Naive thymus-derived CD8-positive, alpha-beta T cell (primary cell): ENCODE measurements around the gene TACSTD2. TPM values are rescaled to one million over a fixed set of nuclear protein-coding genes. Genes with fewer than 3 reads are reported as not detected.
"Not testable (repeated sequence)": the region's sequence is repeated elsewhere in the genome, so short reads cannot be mapped to it uniquely, and the experiment has no call there.

ENCODE experiments used
- ATAC-seq, 2 donors: fragments of 150-1000 bp; cut with Tn5 transposase in 1 of 2; sonication (Bioruptor Pico), chemical (Tn5 transposase) in 1 of 2; 1 replicate in 1 of 2; 2 replicates in 1 of 2; pipeline ENCODE4 v1.10.0; 2021; ENCODE audit warnings: mild to moderate bottlenecking in 2 of 2, moderate library complexity in 2 of 2
- POLR2A ChIA-PET: fragments of 350-600 bp; sonication (Branson Sonifier 250); formaldehyde crosslinking; loops from one replicate; lab custom pipeline; 2021; ENCODE audit warnings: antibody characterized with exemption; lab: Charles Lee
- DNase-seq, 10 donors: peaks; one replicate each; pipeline versions ENCODE4 v3.0.0 to v3.0.0-alpha.2; 2020 to 2022
- H3K27ac Mint-ChIP-seq, 10 donors: one replicate each; pipeline ENCODE4 v1.8.0; 2020 to 2022; ENCODE audit warnings: mild to moderate bottlenecking in 10 of 10, mixed read lengths in 10 of 10, moderate library complexity in 4 of 10, inconsistent platforms in 1 of 10
- H3K27me3 Mint-ChIP-seq, 5 donors: one replicate each; pipeline ENCODE4 v1.8.0; 2021 to 2022; ENCODE audit warnings: mixed read lengths in 5 of 5
- H3K36me3 Mint-ChIP-seq, 3 donors: one replicate each; pipeline ENCODE4 v1.8.0; 2020 to 2022; ENCODE audit warnings: mixed read lengths in 3 of 3, mild to moderate bottlenecking in 2 of 3, inconsistent platforms in 1 of 3
- H3K4me1 Mint-ChIP-seq, 4 donors: one replicate each; pipeline ENCODE4 v1.8.0; 2021 to 2022; ENCODE audit warnings: mixed read lengths in 4 of 4
- H3K4me3 Mint-ChIP-seq, 10 donors: one replicate each; pipeline ENCODE4 v1.8.0; 2020 to 2022; ENCODE audit warnings: mild to moderate bottlenecking in 10 of 10, mixed read lengths in 10 of 10, moderate library complexity in 6 of 10, inconsistent platforms in 1 of 10
- H3K9me3 Mint-ChIP-seq, 9 donors: one replicate each; pipeline ENCODE4 v1.8.0; 2020 to 2022; ENCODE audit warnings: mixed read lengths in 9 of 9, mild to moderate bottlenecking in 3 of 9, inconsistent platforms in 1 of 9, moderate library complexity in 1 of 9
- polyA plus RNA-seq, 3 donors: library from polyadenylated mRNA; unstranded; fragments of 300-500 nt; fragmentation: Illumina TruSeq; gene quantifications; one replicate each; pipeline ENCODE4 v1.2.3, GENCODE V29; 2021
- total RNA-seq, 8 experiments: library from RNA in 2 of 8; stranded (reverse) in 2 of 8; gene quantifications; one replicate each; pipeline ENCODE4 v1.2.3 and lab custom pipeline; 2021 to 2026

Gene TACSTD2
- total and polyA plus RNA-seq, 5 experiments from 2014 or later: not detected

DNA sequence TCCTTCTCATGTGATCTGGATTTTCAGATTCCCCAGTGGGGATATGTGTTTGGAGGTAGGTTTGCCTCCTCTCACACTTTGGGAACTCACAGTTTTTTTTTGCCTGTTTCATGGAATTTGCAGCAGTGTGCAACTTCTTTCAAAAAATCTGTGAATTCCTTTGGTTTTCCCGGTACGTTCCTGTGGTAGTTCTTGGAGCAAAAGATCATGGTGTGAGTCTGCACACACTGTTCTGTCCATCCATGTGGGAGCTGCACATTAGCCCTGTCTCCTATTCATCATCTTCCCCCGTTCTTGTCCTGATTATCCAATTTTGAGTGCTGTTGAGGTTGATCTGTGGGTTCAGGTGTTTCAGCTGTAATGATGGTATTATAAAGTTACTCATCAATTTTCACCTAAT is 30.3 kb upstream of the TACSTD2 start:
- H3K4me3 Mint-ChIP-seq: no peak overlapping the region
- H3K36me3 Mint-ChIP-seq: peaks cover 0 to 37% (median 12%) of the 10 kb centered on the region in 3 donors
- peaks cover 2 to 52% (median 32%) of the 10 kb centered on the region in 9 donors for H3K9me3 Mint-ChIP-seq
- POLR2A ChIA-PET: no interaction called here
- H3K4me1 Mint-ChIP-seq: no peaks in the 10 kb centered on the region
- DNase-seq (no peak), ATAC-seq (no peak)
- H3K27me3 Mint-ChIP-seq: peaks cover 23 to 74% (median 35%) of the 10 kb centered on the region in 5 donors
- no peak overlapping the region for H3K27ac Mint-ChIP-seq

DNA sequence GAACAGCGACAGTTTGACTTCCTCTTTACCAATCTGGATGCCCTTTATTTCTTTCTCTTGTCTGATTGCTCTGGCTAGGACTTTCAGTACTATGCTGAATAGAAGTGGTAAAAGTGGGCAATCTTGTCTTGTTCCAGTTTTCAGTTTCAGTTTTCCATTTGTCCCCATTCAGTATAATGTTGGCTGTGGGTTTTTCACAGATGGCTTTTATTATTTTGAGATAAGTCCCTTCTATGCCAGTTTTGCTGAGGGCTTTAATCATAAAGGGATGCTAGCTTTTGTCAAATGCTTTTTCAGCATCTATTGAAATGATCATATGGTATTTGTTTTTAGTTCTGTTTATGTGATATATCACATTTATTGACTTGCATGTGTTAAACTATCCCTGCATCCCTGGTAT is 24.9 kb upstream of the TACSTD2 start:
- Mint-ChIP-seq H3K36me3 (peaks cover 0 to 38% (median 15%) of the 10 kb centered on the region in 3 donors), H3K4me1 (peaks cover 4 to 13% (median 10%) of the 10 kb centered on the region in 4 donors), H3K9me3 (peaks cover 0 to 64% (median 31%) of the 10 kb centered on the region in 9 donors), H3K27me3 (peaks cover 30 to 66% (median 52%) of the 10 kb centered on the region in 5 donors)
- ATAC-seq, H3K27ac Mint-ChIP-seq, POLR2A ChIA-PET, H3K4me3 Mint-ChIP-seq, DNase-seq: not testable (repeated sequence)

DNA sequence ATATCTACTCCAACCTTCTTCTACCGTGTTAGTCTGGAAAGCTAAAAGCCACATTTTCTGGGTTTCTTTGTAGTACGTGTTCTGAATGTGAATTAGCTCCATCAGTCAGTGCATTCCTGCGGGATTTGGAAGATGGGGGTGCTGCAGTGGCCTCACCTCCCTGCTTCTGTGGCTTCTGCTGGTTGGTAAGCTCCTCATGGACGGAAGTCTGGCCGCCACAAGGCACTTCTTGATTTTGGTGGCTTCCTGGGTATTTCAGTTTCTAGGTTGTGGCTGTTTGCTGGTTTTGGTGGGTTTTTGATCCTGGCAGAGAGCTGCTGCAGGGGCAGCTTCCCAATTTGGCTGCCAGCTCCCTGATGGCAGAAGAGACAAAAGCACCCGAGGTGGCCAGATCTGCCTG is 20.9 kb upstream of the TACSTD2 start:
- peaks cover 4 to 13% (median 10%) of the 10 kb centered on the region in 4 donors for H3K4me1 Mint-ChIP-seq

DNA sequence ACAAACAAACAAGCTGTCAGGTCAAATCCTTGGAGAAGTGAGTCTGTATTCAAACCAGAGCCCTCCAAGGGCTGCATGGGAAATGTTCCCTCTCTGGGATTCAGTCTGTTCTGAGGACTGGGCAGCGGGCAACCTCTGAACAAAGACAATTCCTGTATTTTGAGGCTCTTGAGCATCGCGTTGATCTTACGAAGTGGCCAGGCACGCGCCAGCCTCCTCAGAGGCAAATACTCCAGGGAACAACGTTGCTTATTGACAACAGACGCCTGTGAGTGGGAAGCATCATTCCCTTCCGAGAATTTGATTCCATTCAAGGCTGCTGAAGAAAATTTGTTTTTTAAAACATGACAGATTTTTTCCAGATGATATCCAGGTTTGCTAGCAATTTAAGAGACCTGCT is 20.0 kb upstream of the TACSTD2 start:
- Mint-ChIP-seq H3K9me3 (peaks cover 0 to 20% (median 0%) of the 10 kb centered on the region in 9 donors), H3K27me3 (peaks cover 25 to 49% (median 44%) of the 10 kb centered on the region in 5 donors), H3K4me1 (peaks cover 4 to 13% (median 10%) of the 10 kb centered on the region in 4 donors), H3K36me3 (peaks cover 0 to 9% (median 3%) of the 10 kb centered on the region in 3 donors), H3K4me3 (no peak overlapping the region), H3K27ac (no peak overlapping the region)
- POLR2A ChIA-PET: no interaction called here
- DNase-seq (no peak), ATAC-seq (no peak)

More for the DNA sequence above, 20.9 kb upstream of the TACSTD2 start:
- no peak overlapping the region for H3K27ac Mint-ChIP-seq
- peaks cover 0 to 29% (median 5%) of the 10 kb centered on the region in 9 donors for H3K9me3 Mint-ChIP-seq
- H3K36me3 Mint-ChIP-seq: peaks cover 0 to 15% (median 3%) of the 10 kb centered on the region in 3 donors
- no peak for DNase-seq
- no peak for ATAC-seq
- no peak overlapping the region for H3K4me3 Mint-ChIP-seq
- POLR2A ChIA-PET: no interaction called here
- H3K27me3 Mint-ChIP-seq: peaks cover 25 to 51% (median 49%) of the 10 kb centered on the region in 5 donors

DNA sequence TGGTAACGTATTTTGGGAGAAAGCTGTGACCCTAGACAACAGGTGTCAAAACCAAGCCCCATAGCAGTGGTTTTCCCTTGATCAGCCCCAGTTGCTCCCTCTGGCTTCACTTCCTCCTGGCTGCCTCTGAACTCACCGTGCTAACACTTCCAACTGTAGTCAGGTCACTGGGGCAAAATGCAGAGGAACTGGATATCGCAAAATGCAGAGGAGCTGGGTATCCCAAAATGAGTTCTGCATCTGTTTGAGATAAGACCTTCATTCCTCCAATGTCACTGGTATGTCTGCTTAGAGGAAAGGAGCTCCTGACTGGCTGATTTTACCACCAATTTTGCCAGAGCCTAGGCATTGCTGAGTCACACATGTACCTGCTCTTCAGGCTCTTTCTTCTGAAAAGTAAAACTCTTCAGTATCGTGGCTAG is 19.6 kb upstream of the TACSTD2 start:
- ATAC-seq (no peak), DNase-seq (no peak)
- no peak overlapping the region for H3K4me3 Mint-ChIP-seq
- H3K4me1 Mint-ChIP-seq: peaks cover 4 to 13% (median 10%) of the 10 kb centered on the region in 4 donors
- no peak overlapping the region for H3K27ac Mint-ChIP-seq
- POLR2A ChIA-PET: no interaction called here
- peaks cover 25 to 48% (median 40%) of the 10 kb centered on the region in 5 donors for H3K27me3 Mint-ChIP-seq
- peaks cover 0 to 15% (median 0%) of the 10 kb centered on the region in 9 donors for H3K9me3 Mint-ChIP-seq
- H3K36me3 Mint-ChIP-seq: peaks cover 0 to 9% (median 3%) of the 10 kb centered on the region in 3 donors

DNA sequence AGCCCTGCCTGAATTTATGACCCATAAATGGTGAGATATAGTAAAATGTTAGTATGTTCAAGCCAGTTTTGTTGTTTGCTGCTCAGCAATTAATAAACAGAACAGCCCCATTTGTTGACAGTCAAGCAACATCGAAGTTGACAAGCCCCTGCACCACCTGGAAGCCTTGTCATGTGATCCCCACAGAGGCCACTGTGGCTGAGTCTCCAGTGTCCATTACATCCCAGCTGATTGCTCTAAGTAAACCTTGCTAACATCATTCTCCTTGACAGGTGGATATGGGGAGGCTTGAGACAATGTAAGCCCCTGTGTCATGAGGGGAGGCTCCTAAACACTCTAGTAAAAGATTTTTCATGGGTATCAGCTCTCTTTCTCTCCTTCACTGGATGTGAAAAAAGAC is 17.5 kb upstream of the TACSTD2 start:
- peaks cover 0 to 2% (median 0%) of the 10 kb centered on the region in 9 donors for H3K9me3 Mint-ChIP-seq

DNA sequence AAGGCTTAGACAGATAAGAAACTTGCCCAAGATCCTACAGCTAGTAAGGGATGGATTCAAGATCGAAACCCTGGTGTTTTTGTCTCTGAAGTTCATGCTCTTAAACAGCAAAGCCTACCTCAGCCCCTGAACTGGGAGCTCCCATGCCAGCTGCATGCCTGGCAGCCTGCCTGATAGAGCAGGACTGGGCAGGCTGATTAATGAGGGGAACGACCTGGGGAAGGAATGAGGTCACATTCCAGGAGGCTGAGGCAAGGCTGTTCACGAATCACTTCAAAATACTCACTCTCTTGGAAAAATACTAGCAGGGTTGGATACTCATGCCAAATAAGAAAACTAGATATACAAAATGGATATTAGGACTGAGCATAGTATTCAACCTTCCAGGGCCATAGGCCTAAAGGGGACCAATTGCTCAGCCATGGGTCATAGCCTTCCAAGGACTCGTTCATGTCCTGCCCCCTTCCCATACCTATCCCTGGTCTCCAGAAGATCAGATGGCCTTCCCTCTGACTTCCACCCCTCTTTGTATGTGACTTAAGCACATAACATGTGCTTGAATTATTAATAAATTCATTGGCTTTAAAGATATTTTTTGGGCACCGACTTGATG is 15.6 kb upstream of the TACSTD2 start:
- H3K27ac Mint-ChIP-seq: no peak overlapping the region
- POLR2A ChIA-PET: no interaction called here
- no peaks in the 10 kb centered on the region for H3K36me3 Mint-ChIP-seq
- DNase-seq: no peak
- peaks cover 0 to 2% (median under 1%) of the 10 kb centered on the region in 4 donors for H3K4me1 Mint-ChIP-seq
- H3K4me3 Mint-ChIP-seq: no peak overlapping the region
- ATAC-seq: no peak
- peaks cover 15 to 30% (median 19%) of the 10 kb centered on the region in 5 donors for H3K27me3 Mint-ChIP-seq
- H3K9me3 Mint-ChIP-seq: no peaks in the 10 kb centered on the region

More for the DNA sequence above, 17.5 kb upstream of the TACSTD2 start:
- DNase-seq (no peak), ATAC-seq (no peak)
- Mint-ChIP-seq H3K27me3 (peaks cover 21 to 39% (median 28%) of the 10 kb centered on the region in 5 donors), H3K4me1 (peaks cover 4 to 13% (median 10%) of the 10 kb centered on the region in 4 donors), H3K27ac (no peak overlapping the region), H3K4me3 (no peak overlapping the region), H3K36me3 (no peaks in the 10 kb centered on the region)
- POLR2A ChIA-PET: no interaction called here

DNA sequence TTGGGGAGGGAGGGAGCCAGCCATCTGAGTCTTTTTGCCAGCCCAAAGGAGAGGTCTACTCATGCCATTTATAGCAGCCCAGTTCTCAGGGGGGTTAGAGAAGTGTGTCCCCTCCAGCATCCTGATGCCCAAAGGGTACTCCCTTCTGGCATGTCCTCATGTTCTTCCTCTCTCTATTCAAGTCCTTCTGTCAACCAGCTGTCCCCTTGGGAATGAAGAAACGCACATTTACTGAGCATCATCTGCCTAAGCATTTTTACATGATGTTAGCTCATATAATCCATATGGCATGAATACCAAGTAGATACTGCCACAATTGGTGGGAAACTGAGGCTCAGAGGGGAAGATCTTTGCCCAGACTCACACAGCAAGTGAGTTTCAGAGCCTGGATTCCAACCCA is 14.8 kb upstream of the TACSTD2 start:
- no peak overlapping the region for H3K4me3 Mint-ChIP-seq
- H3K36me3 Mint-ChIP-seq: no peaks in the 10 kb centered on the region
- no peaks in the 10 kb centered on the region for H3K9me3 Mint-ChIP-seq

DNA sequence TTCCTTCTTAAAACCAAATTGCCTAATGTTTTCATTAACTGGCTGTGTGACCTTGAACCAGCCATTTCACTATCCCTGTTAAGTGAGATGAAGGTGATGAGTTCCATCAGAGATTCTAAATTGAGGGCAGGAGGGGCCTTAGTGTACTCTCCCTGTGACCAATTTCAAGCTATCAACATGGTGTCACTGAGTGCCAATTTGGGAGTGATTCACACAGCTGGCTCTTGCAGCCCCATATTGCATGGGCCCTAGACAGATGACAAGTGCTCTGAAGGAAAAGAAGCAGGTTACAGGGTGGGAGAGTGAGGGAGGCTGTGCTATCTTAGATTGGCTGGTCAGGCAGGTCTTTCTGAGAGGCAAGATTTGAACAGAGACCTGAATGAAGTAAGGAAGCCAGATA is 13.0 kb upstream of the TACSTD2 start:
- ATAC-seq: no peak
- no peak for DNase-seq
- H3K27me3 Mint-ChIP-seq: peaks cover 16 to 49% (median 24%) of the 10 kb centered on the region in 5 donors
- H3K36me3 Mint-ChIP-seq: no peaks in the 10 kb centered on the region
- no peaks in the 10 kb centered on the region for H3K4me1 Mint-ChIP-seq
- H3K27ac Mint-ChIP-seq: no peak overlapping the region
- POLR2A ChIA-PET: no interaction called here
- H3K9me3 Mint-ChIP-seq: no peaks in the 10 kb centered on the region
- no peak overlapping the region for H3K4me3 Mint-ChIP-seq

More for the DNA sequence above, 14.8 kb upstream of the TACSTD2 start:
- Mint-ChIP-seq H3K27ac (no peak overlapping the region), H3K4me1 (no peaks in the 10 kb centered on the region), H3K27me3 (peaks cover 12 to 34% (median 16%) of the 10 kb centered on the region in 5 donors)
- ATAC-seq: no peak
- POLR2A ChIA-PET: no interaction called here
- no peak for DNase-seq

DNA sequence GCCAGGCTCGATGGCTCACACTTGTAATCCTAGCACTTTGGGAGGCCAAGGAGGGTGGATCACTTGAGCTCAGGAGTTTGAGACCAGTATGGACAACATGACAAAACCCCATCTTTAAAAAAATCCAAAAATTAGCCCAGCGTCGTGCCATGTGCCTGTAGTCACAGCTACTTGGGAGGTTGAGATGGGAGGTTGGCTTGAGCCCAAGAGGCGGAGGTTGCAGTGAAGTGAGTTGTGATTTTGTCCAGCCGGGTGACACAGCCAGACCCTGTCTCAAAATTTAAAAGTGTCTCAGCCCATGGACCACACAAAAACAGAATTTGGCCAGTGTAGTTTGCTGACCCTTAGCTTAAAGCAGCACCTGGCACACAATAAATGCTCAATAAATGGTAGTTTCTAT is 11.3 kb upstream of the TACSTD2 start:
- ATAC-seq (no peak), DNase-seq (no peak)
- Mint-ChIP-seq H3K4me3 (no peak overlapping the region), H3K9me3 (peaks cover 0 to 2% (median 0%) of the 10 kb centered on the region in 9 donors), H3K27me3 (peaks cover 11 to 54% (median 25%) of the 10 kb centered on the region in 5 donors), H3K36me3 (no peaks in the 10 kb centered on the region), H3K4me1 (no peaks in the 10 kb centered on the region), H3K27ac (no peak overlapping the region)
- POLR2A ChIA-PET: no interaction called here

DNA sequence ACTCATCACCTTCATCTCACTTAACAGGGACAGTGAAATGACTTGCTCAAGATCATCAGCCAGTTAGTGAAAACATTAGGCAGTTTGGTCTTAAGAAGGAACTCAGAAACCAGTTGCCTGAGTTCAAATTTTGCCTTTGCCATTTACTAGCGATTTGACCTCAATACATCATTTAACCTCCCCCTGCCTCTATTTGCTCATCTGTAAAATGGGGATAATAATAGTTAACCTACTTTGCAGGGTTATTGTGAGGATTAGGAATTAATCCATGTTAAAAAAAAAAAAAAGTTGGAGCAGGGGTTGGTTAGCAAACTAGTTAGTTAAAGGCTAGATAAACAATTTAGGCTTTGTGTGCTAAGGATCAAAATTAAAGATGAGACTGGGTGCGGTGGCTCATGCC is 10.6 kb upstream of the TACSTD2 start:
- POLR2A ChIA-PET: no interaction called here
- no peak overlapping the region for H3K27ac Mint-ChIP-seq

DNA sequence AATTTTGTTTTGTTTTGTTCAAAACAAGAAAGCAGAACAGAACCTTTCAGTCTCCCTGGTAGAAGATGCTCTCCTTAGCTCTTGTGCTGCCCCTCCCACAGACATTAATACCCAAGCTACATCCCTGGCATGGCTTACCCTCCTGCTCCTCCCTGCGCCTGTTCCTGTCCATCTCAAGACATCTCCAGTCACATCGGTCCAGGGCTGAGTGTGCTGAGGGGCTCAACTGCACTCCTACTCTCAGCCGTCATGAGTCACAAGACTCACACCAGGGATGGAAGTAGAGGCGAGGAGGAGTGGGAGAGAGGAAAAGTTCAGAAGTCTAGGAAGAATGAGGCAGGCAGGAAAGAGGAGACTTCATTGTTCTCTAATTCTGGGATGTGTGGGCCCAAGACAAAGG is 9.2 kb upstream of the TACSTD2 start:
- Mint-ChIP-seq H3K4me3 (no peak overlapping the region), H3K27me3 (peaks cover 8 to 40% (median 26%) of the 10 kb centered on the region in 5 donors), H3K9me3 (peaks cover 0 to 3% (median 0%) of the 10 kb centered on the region in 9 donors), H3K4me1 (no peaks in the 10 kb centered on the region), H3K36me3 (no peaks in the 10 kb centered on the region), H3K27ac (no peak overlapping the region)
- ATAC-seq (no peak), DNase-seq (no peak)
- POLR2A ChIA-PET: no interaction called here

More for the DNA sequence above, 10.6 kb upstream of the TACSTD2 start:
- H3K36me3 Mint-ChIP-seq: no peaks in the 10 kb centered on the region
- ATAC-seq (no peak), DNase-seq (no peak)
- H3K4me1 Mint-ChIP-seq: no peaks in the 10 kb centered on the region
- no peak overlapping the region for H3K4me3 Mint-ChIP-seq
- H3K9me3 Mint-ChIP-seq: peaks cover 0 to 3% (median 0%) of the 10 kb centered on the region in 9 donors
- peaks cover 6 to 49% (median 24%) of the 10 kb centered on the region in 5 donors for H3K27me3 Mint-ChIP-seq

DNA sequence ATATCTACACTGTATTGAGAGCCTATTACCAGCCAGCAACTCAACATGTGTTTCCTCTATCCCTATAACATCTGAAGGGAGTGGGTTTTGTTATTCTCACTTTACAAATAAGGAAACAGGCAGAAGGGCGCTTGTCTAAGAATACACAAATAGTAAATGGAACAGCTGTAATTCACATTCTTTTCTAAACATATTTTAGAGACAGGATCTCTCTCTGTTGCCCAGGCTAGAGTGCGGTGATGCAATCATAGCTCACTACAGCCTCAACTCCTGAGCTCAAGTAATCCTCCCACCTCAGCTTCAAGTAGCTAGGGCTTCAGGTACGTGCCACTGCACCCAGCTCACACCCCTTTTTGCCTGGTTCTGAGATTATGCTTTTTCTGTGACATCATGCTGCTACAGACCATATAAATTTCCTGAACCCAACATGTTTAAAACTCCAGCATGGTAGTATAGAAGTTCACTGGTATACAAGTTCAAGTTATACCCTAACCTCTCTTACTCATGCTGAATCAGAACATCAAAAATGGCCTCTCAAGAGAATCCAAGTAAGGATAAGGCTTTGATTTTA is 8.6 kb upstream of the TACSTD2 start:
- no peaks in the 10 kb centered on the region for H3K4me1 Mint-ChIP-seq
- POLR2A ChIA-PET: no interaction called here
- H3K36me3 Mint-ChIP-seq: no peaks in the 10 kb centered on the region
- peaks cover 0 to 3% (median 0%) of the 10 kb centered on the region in 9 donors for H3K9me3 Mint-ChIP-seq
- no peak overlapping the region for H3K27ac Mint-ChIP-seq
- peaks cover 11 to 37% (median 30%) of the 10 kb centered on the region in 5 donors for H3K27me3 Mint-ChIP-seq
- DNase-seq: no peak
- no peak overlapping the region for H3K4me3 Mint-ChIP-seq
- ATAC-seq: no peak
